SK-N-SH treated with all-trans-retinoic acid at 6 μM for 48 hours (cell line): ENCODE measurements around the gene TMTC2.

ENCODE experiments used
- SNAI2 ChIP-seq: fragments of 250-450 bp; sonication (Bioruptor Pico); IDR thresholded peaks from 2 replicates; pipeline ENCODE4 v1.5.0; 2020; ENCODE audit warnings: mild to moderate bottlenecking, moderate library complexity
- ZFP30 ChIP-seq: fragments of 450-650 bp; formaldehyde crosslinking; IDR thresholded peaks from 2 replicates; pipeline ENCODE4 v1.5.0; 2022; ENCODE audit warnings: mild to moderate bottlenecking, moderate library complexity

DNA sequence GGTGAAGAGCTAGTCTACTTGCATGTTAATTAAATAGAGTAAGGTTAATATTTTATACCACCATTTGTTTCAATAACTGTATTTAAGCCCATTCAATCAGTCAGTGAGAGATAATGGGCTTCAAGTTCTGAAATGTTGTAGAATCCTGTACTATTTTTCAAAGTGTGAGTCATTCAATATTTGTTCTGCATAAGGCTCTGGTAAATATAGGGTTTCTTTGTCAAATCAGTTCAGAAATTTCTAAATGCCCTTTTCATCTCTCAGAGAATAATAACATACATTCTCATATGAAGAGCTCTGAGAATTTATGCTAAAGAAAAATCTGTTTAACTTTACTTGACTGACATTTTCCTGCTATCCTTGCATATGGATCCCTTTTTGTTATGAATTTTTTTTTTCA is 493.3 kb downstream of the TMTC2 start:
- TF ChIP-seq SNAI2 (no peak), ZFP30 (CRISPR knock-in tag) (no peak)
